T-helper 1 cell treated with Interleukin-12 subunit alpha and Interleukin-12 subunit beta and Interleukin-4 antibody, amounts not matched to agents 30 μg/mL and 1 μg/mL, for 36 hours (primary cell): ENCODE measurements around the gene KCTD21.

ENCODE experiments used
- H3K27ac Mint-ChIP-seq: one replicate; pipeline ENCODE4 v1.8.0; 2021; ENCODE audit warnings: mild to moderate bottlenecking, mixed read lengths
- H3K27me3 Mint-ChIP-seq: one replicate; pipeline ENCODE4 v1.8.0; 2021; ENCODE audit warnings: low read depth, mixed read lengths
- H3K36me3 Mint-ChIP-seq: one replicate; pipeline ENCODE4 v1.8.0; 2021; ENCODE audit warnings: low read depth, mixed read lengths
- H3K4me1 Mint-ChIP-seq: one replicate; pipeline ENCODE4 v1.8.0; 2021; ENCODE audit warnings: low read depth, mixed read lengths
- H3K4me3 Mint-ChIP-seq: one replicate; pipeline ENCODE4 v1.8.0; 2021; ENCODE audit warnings: mild to moderate bottlenecking, moderate library complexity, mixed read lengths
- H3K9me3 Mint-ChIP-seq: one replicate; pipeline ENCODE4 v1.8.0; 2021; ENCODE audit warnings: mixed read lengths

Gene KCTD21

DNA sequence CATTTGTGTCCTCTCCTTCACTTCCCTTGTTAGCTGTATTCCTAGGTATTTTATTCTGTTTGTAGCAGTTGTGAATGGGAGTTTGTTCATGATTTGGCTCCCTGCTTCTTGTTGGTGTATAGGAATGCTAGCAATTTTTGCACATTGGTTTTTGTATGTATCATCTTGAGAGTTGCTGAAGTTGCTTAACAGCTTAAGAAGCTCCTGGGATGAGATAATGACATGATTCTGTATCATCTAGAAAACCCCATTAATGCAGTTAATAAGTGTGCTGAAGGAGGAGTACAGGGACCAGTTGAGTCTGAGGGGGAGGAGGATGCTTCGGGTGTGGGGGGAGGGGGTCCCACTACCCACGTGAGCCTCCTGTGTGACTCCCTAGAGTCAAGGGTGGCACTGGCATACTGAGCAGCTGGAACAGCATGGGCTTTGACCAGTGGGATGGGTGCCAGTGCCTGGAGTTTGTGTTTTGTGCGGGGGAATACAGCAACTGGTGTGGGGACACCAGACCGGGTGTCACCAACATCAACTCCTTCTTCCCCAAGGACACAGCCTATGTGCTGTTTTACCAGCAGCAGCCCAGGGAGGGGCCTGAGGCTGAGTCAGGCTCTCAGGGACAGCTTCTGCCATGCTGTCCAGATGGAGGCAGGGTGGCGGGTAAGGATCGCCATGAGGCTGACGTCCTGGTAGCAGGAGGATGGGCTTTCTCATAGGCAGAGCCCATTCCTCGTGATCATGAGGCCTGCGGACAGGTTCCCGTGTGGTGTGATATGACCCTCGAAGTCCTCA lies 24.4 kb upstream of the KCTD21 start:
- Mint-ChIP-seq H3K27ac (no peak overlapping the region), H3K27me3 (no peaks in the 10 kb centered on the region), H3K9me3 (no peaks in the 10 kb centered on the region), H3K4me1 (peaks cover 18% of the 10 kb centered on the region), H3K4me3 (no peak overlapping the region), H3K36me3 (peaks cover 60% of the 10 kb centered on the region)

DNA sequence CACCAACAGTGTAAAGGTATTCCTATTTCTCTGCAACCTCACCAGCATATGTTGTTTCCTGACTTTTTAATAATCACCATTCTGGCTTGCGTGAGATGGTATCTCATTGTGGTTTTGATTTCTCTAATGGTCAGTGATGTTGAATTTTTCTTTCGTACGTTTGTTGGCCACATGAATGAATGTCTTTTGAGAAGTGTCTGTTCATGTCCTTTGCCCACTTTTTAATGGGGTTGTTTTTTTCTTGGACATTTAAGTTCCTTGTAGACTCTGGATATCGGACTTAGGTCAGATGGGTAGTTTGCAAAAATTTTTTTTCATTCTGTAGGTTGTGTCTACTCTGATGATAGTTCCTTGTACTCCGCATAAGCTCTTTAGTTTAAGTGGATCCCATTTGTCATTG lies 23.1 kb upstream of the KCTD21 start:
- no peaks in the 10 kb centered on the region for H3K27me3 Mint-ChIP-seq
- no peak overlapping the region for H3K4me3 Mint-ChIP-seq
- no peak overlapping the region for H3K27ac Mint-ChIP-seq
- H3K4me1 Mint-ChIP-seq = peaks cover 9% of the 10 kb centered on the region
- peaks cover 51% of the 10 kb centered on the region for H3K36me3 Mint-ChIP-seq
- no peaks in the 10 kb centered on the region for H3K9me3 Mint-ChIP-seq

DNA sequence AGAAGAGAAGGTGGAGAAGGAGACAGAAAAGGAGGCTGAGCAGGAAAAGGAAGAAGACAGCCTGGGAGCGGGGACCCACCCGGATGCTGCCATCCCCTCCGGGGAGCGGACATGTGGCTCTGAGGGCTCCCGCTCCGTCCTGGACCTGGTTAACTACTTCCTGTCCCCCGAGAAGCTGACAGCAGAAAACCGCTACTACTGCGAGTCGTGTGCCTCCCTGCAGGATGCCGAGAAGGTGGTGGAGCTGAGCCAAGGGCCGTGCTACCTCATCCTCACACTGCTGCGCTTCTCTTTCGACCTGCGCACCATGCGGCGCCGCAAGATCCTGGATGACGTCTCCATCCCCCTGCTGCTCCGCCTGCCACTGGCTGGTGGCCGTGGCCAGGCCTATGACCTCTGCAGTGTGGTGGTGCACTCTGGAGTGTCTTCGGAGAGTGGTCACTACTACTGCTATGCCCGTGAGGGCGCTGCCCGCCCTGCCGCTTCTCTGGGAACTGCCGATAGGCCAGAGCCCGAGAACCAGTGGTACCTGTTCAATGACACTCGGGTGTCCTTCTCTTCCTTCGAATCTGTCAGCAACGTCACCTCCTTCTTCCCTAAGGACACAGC lies 21.7 kb upstream of the KCTD21 start:
- peak overlapping the region; percentile 55 for H3K27ac Mint-ChIP-seq
- H3K4me3 Mint-ChIP-seq = no peak overlapping the region
- no peaks in the 10 kb centered on the region for H3K27me3 Mint-ChIP-seq
- peaks cover 10% of the 10 kb centered on the region for H3K4me1 Mint-ChIP-seq
- no peaks in the 10 kb centered on the region for H3K9me3 Mint-ChIP-seq
- peaks cover 48% of the 10 kb centered on the region for H3K36me3 Mint-ChIP-seq

DNA sequence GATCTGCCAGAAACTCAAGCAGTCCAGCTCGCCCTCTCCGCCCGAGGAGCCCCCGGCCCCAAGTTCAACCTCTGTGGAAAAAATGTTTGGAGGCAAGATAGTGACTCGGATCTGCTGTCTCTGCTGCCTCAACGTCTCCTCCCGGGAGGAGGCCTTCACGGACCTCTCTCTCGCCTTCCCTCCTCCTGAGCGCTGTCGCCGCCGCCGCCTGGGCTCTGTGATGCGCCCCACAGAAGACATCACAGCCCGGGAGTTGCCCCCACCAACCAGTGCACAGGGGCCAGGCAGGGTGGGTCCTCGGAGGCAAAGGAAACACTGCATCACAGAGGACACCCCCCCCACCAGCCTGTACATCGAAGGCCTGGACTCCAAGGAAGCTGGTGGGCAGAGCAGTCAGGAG lies 21.1 kb upstream of the KCTD21 start:
- no peak overlapping the region for H3K4me3 Mint-ChIP-seq
- no peak overlapping the region for H3K27ac Mint-ChIP-seq
- H3K4me1 Mint-ChIP-seq = peaks cover 17% of the 10 kb centered on the region
- H3K27me3 Mint-ChIP-seq = no peaks in the 10 kb centered on the region
- H3K9me3 Mint-ChIP-seq = no peaks in the 10 kb centered on the region
- peaks cover 48% of the 10 kb centered on the region for H3K36me3 Mint-ChIP-seq

DNA sequence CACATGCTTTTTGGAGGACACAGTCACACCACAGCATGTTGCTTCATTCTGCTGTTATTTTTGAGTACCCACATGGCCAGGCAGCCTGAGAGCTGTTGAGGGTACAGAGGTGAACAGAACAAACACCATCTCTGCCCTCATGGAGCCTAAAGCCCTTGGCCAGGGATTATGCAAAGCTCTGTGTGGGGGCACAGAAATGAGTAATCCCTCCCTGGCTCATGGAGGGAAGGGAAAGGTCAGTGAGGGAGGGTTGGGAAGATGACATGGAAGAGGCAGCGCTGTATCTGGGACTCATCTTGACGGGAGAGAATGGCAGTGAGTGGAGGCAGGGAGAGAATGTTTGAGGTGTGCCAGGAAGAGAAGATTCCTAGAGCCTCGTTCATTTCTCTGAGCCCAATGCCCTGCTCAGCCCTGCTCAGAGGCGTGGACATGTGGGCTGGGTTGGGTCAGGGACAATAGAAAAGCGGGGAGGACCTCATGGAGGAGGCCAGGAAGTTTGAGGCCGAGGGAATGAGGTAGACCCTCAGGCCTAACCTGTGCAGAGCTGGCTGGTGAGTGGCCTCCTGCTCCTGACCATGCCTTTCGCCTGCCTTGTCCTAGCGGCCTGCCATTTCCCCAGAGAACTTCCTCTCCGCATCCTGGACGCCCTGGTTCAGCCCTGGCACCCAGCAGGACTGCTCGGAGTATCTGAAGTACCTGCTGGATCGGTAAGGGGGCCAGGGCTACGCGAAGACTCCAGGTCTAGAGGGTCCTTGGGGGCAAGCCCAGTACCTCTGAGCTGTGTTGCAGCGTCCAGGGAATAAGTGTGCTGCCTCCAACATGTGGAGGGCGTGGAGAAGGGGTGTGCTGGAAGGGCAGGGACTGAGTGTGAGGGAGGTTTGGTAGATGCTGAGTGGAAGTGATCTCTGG lies 20.1 kb upstream of the KCTD21 start:
- Mint-ChIP-seq H3K4me3 (no peak overlapping the region), H3K27ac (peak overlapping the region; percentile 58), H3K4me1 (peaks cover 20% of the 10 kb centered on the region), H3K36me3 (peaks cover 50% of the 10 kb centered on the region), H3K27me3 (no peaks in the 10 kb centered on the region), H3K9me3 (no peaks in the 10 kb centered on the region)

DNA sequence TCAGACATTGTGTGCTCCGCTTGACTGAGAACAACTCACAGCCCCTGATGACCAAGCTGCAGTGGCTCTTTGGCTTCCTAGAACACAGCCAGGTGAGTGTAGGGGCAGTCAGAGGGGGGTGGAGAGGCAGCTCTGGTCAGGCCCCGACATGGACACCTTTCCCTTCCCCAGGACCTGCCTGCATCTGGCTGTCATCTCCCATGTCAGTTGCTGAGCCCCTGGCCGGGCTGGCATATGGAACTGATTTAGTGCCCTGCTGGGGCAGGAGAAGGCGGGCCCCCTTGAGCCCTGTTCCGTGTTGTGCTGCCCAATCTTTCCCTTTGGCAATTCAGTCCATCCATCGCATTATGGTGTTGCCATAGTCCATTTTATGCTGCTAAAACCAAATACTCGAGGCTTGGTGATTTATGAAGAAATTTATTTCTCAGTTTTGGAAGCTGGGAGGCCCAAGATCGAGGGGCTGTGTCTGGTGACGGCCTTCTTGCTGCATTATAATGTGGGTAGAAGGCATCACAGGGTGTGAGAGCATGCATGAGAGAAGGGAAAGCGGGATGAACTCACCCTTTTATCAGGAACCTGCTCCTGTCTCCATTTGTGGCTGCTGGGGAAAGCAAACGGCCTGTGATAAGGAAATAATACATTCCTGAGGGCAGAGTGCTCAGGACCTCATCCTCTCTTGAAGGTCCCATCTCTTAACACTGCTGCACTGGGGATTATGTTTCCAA lies 19.3 kb upstream of the KCTD21 start:
- Mint-ChIP-seq H3K4me3 (no peak overlapping the region), H3K9me3 (no peaks in the 10 kb centered on the region), H3K4me1 (peaks cover 24% of the 10 kb centered on the region), H3K27me3 (no peaks in the 10 kb centered on the region), H3K27ac (no peak overlapping the region), H3K36me3 (peaks cover 48% of the 10 kb centered on the region)

DNA sequence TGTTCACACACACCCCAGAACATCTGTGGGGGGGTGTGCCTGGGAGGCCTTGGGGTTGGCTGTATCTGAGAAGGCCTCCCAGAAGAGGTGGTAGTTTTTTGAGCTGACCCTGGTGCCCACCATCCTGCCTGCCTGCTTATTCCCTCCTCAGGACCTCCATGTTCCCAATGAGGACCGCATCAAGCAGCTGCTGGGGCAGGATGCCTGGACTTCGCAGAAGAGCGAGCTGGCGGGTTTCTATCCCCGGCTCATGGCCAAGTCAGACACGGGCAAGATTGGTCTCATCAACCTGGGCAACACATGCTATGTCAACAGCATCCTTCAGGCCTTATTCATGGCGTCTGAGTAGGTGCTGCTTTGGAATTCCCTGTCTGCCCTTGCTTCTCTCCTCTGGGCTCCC lies 17.3 kb upstream of the KCTD21 start:
- H3K4me3 Mint-ChIP-seq = no peak overlapping the region
- no peaks in the 10 kb centered on the region for H3K9me3 Mint-ChIP-seq
- H3K4me1 Mint-ChIP-seq = peaks cover 38% of the 10 kb centered on the region
- H3K27me3 Mint-ChIP-seq = no peaks in the 10 kb centered on the region
- H3K36me3 Mint-ChIP-seq = peaks cover 45% of the 10 kb centered on the region
- no peak overlapping the region for H3K27ac Mint-ChIP-seq

DNA sequence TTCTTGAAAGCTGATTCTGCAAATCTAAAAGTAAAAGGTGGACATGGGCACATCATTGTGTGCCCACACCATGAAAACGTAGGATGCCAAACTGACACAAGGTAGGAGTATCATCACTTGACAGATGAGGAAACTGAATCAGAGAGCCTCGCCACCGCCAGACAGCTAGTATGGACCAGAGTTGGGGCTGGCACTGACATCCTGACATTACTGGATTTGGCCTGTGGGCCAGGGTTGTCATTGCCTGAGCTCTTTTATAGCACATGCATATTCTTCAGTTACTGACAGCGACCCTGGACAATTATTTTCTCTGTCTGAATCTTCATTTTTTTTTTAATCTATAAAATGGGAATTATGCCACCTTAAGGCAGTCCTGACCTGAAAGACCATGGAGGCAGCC lies 16.8 kb upstream of the KCTD21 start:
- Mint-ChIP-seq H3K4me1 (peaks cover 38% of the 10 kb centered on the region), H3K9me3 (no peaks in the 10 kb centered on the region), H3K27me3 (no peaks in the 10 kb centered on the region), H3K36me3 (peaks cover 42% of the 10 kb centered on the region), H3K27ac (no peak overlapping the region), H3K4me3 (no peak overlapping the region)

DNA sequence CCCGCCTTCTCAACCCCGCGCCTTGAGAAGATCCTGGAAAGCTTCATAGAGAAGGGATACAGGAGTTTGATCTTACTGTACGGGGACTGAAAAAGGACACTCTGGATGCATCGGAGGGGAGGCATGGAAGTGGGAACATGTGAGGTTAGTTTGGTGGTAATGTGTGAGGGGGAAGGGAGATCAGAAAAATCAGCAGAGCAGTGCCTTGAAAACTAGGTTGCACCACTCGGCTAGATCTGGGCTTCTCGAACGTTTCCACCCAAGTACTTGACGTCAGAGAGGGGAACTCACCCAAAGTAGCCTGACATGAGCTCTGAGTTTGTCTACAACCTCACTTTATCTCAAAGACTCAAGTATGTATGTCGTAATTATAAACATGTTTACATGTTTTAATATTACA lies 14.8 kb upstream of the KCTD21 start:
- Mint-ChIP-seq H3K4me3 (peak overlapping the region; percentile 85), H3K27ac (peak overlapping the region; percentile 95), H3K4me1 (peaks cover 39% of the 10 kb centered on the region), H3K27me3 (no peaks in the 10 kb centered on the region), H3K36me3 (peaks cover 37% of the 10 kb centered on the region), H3K9me3 (no peaks in the 10 kb centered on the region)

DNA sequence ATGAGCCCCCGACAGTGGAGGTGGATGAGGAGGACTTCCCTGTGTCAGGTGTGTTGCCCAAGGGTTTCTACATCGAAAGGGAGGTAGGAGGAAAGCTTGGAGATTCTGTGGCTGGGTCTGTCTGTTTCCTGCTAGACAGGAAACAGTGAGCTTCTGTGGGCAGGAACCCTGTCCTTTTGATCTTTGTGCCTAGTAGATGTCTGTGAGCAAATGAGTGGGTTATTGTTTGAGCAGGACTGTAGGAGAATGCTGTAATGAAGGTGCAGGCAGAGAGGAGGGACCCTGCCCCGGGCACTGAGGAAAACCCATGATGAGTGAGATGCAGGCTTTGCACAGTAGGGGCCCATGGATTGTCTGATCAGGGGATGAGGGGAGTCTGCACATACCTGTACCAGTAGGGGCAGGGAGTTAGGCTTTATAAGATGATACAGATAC lies 14.3 kb upstream of the KCTD21 start:
- Mint-ChIP-seq H3K27ac (peak overlapping the region; percentile 95), H3K4me1 (peaks cover 39% of the 10 kb centered on the region)

DNA sequence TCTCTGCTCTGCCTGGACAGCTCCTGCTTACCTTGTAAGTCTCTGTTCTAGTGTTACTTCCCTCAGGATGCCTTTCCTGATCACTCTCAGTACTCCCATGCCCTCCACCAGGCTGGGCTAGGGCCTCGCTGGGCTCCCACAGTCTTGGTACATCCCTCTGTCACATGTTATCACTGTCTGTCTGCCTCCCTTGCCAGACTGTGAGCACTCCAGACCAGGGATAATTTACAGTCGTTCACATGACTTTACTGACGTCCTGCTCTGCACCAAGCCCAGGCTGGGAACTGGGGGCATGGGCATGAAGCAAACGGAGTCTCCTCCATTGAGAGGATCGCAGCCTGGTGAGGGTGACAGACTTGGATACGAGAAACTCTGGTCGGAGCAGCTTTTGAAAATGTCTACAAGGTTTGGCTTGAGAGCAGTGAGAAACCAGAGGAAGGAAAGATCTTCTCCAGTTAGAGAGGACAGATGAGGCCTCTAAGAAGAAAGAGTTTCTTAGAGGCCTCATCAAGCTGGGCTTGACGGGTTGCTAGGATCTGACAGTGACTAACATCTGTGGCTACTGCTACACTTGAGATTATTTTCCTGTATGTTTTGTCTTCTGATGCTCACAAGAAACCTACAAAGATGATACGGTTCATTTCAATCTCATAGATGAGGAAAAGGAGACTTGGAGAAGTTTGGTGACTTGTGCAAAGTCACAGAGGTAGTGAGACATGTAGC lies 12.8 kb upstream of the KCTD21 start:
- Mint-ChIP-seq H3K9me3 (no peaks in the 10 kb centered on the region), H3K4me3 (peak overlapping the region; percentile 29), H3K4me1 (peaks cover 44% of the 10 kb centered on the region), H3K27me3 (no peaks in the 10 kb centered on the region), H3K36me3 (peaks cover 37% of the 10 kb centered on the region), H3K27ac (peak overlapping the region; percentile 73)

More for the DNA sequence above, 14.3 kb upstream of the KCTD21 start:
- H3K9me3 Mint-ChIP-seq = no peaks in the 10 kb centered on the region
- peaks cover 34% of the 10 kb centered on the region for H3K36me3 Mint-ChIP-seq
- no peaks in the 10 kb centered on the region for H3K27me3 Mint-ChIP-seq
- peak overlapping the region; percentile 85 for H3K4me3 Mint-ChIP-seq

DNA sequence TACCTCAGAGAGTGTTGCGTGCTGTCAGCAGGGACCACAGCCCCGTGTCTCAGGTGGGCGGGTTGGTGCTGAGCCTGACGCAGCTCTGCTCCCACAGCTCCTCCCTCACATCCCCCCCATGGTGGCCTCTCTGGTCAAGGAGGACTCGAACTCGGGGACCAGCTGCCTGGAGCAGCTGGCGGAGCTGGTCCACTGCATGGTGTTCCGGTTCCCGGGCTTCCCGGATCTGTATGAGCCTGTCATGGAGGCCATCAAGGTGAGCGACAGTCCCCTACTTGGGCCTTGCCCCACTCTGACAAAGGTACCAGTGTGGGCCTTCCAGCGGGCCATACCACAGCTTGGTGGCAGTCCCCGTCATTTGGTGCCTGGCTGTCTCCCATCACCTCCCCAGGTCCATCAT lies 12.1 kb upstream of the KCTD21 start:
- no peaks in the 10 kb centered on the region for H3K9me3 Mint-ChIP-seq
- peaks cover 44% of the 10 kb centered on the region for H3K4me1 Mint-ChIP-seq
- no peak overlapping the region for H3K4me3 Mint-ChIP-seq
- no peaks in the 10 kb centered on the region for H3K27me3 Mint-ChIP-seq
- peak overlapping the region; percentile 73 for H3K27ac Mint-ChIP-seq
- H3K36me3 Mint-ChIP-seq = peaks cover 35% of the 10 kb centered on the region

DNA sequence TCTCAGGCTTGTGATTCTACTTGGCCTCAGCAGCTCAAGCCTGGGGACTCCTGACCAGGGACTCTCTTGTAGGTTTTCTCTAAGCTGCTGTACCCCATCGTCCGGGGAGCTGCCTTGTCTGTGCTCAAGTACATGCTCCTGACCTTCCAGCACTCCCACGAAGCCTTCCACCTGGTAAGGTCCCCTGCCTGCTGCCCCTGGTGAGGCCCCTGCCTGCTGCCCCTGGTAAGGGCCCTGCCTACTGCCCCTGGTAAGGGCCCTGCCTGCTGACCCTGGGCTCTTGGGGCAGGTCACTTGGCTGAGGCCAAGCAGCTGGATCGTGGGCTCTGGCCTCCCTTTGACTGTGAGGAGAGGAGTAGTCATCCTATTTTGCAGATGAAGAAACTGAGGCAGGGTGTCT lies 11.6 kb upstream of the KCTD21 start:
- no peaks in the 10 kb centered on the region for H3K9me3 Mint-ChIP-seq
- H3K4me1 Mint-ChIP-seq = peaks cover 43% of the 10 kb centered on the region
- H3K36me3 Mint-ChIP-seq = peaks cover 33% of the 10 kb centered on the region
- no peaks in the 10 kb centered on the region for H3K27me3 Mint-ChIP-seq
- H3K27ac Mint-ChIP-seq = no peak overlapping the region
- no peak overlapping the region for H3K4me3 Mint-ChIP-seq

DNA sequence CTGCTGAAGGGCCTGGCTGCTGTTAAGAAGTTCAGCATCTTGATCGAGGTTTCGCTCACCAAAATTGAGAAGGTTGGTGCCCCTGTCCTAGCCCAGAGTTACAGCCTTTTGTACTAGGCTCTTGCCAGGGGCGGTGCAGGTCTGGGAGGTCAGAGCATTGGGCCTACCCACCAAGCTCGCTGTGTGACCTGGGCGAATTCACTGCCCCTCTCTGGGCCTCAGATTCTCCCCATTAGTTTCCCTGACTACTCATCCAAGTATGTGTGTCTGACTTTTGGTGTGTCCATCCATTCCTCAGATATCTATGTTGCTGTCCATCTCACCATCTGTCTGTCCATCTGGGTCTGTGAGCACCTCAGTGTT lies 11.2 kb upstream of the KCTD21 start:
- no peaks in the 10 kb centered on the region for H3K27me3 Mint-ChIP-seq
- H3K4me3 Mint-ChIP-seq = no peak overlapping the region
- no peaks in the 10 kb centered on the region for H3K9me3 Mint-ChIP-seq
- no peak overlapping the region for H3K27ac Mint-ChIP-seq
- peaks cover 31% of the 10 kb centered on the region for H3K36me3 Mint-ChIP-seq
- peaks cover 41% of the 10 kb centered on the region for H3K4me1 Mint-ChIP-seq
